Esophagus muscularis mucosa (tissue), 4 donors: ENCODE results near the gene FMN2. TPM values are rescaled to one million over a fixed set of nuclear protein-coding genes. Genes with fewer than 3 reads are reported as not detected.

Experiments
- DNase-seq: peaks from one replicate; pipeline ENCODE4 v3.0.0-alpha.2; 2017; ENCODE audit errors: extremely low spot score
- H3K27ac ChIP-seq, 4 donors: fragments of 200-600 bp; sonication (generic); replicated peaks in 1 of 4; 1 replicate in 3 of 4; 2 replicates in 1 of 4; pipeline ENCODE4 v1.5.1; 2016 to 2019; ENCODE audit warnings: mild to moderate bottlenecking in 1 of 4
- H3K27me3 ChIP-seq, 4 donors: fragments of 200-600 bp; sonication (generic); one replicate each; pipeline versions ENCODE4 v1.5.1 to v1.6.0; 2016 to 2019
- H3K36me3 ChIP-seq, 4 donors: fragments of 200-600 bp; sonication (generic); one replicate each; pipeline ENCODE4 v1.5.1; 2016 to 2019
- H3K4me1 ChIP-seq, 4 donors: fragments of 200-600 bp; sonication (generic); one replicate each; pipeline ENCODE4 v1.5.1; 2016 to 2019
- H3K4me3 ChIP-seq, 4 donors: fragments of 200-600 bp; sonication (generic); 1 replicate in 2 of 4; 2 replicates in 2 of 4; pipeline ENCODE4 v1.5.1; 2016 to 2019; ENCODE audit warnings: mild to moderate bottlenecking in 4 of 4, moderate library complexity in 1 of 4
- H3K9me3 ChIP-seq, 4 donors: fragments of 200-600 bp; sonication (generic); 1 replicate in 3 of 4; 2 replicates in 1 of 4; pipeline ENCODE4 v1.5.1; 2016 to 2019
- CTCF ChIP-seq, 3 experiments: fragments of 200-600 bp in 2 of 3; fragments of 450-650 bp in 1 of 3; sonication (generic) in 2 of 3; IDR thresholded peaks; one replicate each; pipeline ENCODE4 v1.5.1; 2017 to 2019; ENCODE audit warnings: antibody characterized with exemption in 3 of 3, mild to moderate bottlenecking in 2 of 3, moderate library complexity in 1 of 3
- EP300 ChIP-seq: sonication (generic); formaldehyde crosslinking; IDR thresholded peaks from one replicate; pipeline ENCODE4 v1.6.1; 2017; ENCODE audit warnings: antibody characterized with exemption
- POLR2A ChIP-seq: fragments of 450-650 bp; IDR thresholded peaks from one replicate; pipeline ENCODE4 v1.6.1; 2017; ENCODE audit warnings: antibody characterized with exemption, moderate library complexity, mild to moderate bottlenecking, low read depth
- POLR2AphosphoS5 ChIP-seq, 2 donors: sonication (generic); formaldehyde crosslinking; IDR thresholded peaks; one replicate each; pipeline ENCODE4 v1.6.1; 2017; ENCODE audit warnings: antibody characterized with exemption in 2 of 2
- WGBS: methylation state at CpG from one replicate; pipeline ENCODE4 v1.1.5; 2018; 5-methylcytosine and 5-hydroxymethylcytosine counted together
- intact Hi-C: fragments of 100-400 bp; cut with DNase I; formaldehyde crosslinking; loops from one replicate; pipeline ENCODE4 v1.15.1; 2023
- total RNA-seq, 4 donors: library from RNA; depleted of rRNA; stranded (reverse); fragments of >200 nt; gene quantifications; one replicate each; pipeline versions ENCODE4 v1.1.0 to v1.2.1, GENCODE V29; 2016

The FMN2 gene
- total RNA-seq, 4 donors from 2014 or later: 0.32 to 2.5 (median 1.4) TPM

- no peak for DNase-seq
- H3K27me3 ChIP-seq: peaks cover 0 to 4% (median 0%) of the 10 kb centered on the region in 4 donors
- TF ChIP-seq POLR2A (no peak), CTCF (IDR thresholded peaks at IDR 0.05) (no peak), POLR2AphosphoS5 (IDR thresholded peaks at IDR 0.05) (no peak), EP300 (no peak)
- no peaks in the 10 kb centered on the region for H3K36me3 ChIP-seq
- H3K27ac ChIP-seq: no peak overlapping the region
- H3K4me3 ChIP-seq: no peak overlapping the region
- no peaks in the 10 kb centered on the region for H3K4me1 ChIP-seq
- no peaks in the 10 kb centered on the region for H3K9me3 ChIP-seq
- intact Hi-C loops: no loop called here
- 100% methylated on average over 1 of the region's 1 CpG for WGBS
These were observed 42.4 kb downstream of the FMN2 start for GRCh38 chr1:240134113-240134512.

- TF ChIP-seq EP300 (no peak), POLR2AphosphoS5 (IDR thresholded peaks at IDR 0.05) (no peak), POLR2A (no peak), CTCF (IDR thresholded peaks at IDR 0.05) (no peak)
- no peak overlapping the region for H3K4me3 ChIP-seq
- no peak for DNase-seq
- 84% methylated on average over 2 of the region's 2 CpGs for WGBS
- H3K27ac ChIP-seq: no peak overlapping the region
- intact Hi-C loops: no loop called here
- H3K36me3 ChIP-seq: no peaks in the 10 kb centered on the region
- H3K9me3 ChIP-seq: no peaks in the 10 kb centered on the region
- no peaks in the 10 kb centered on the region for H3K4me1 ChIP-seq
- H3K27me3 ChIP-seq: peaks cover 0 to 4% (median 0%) of the 10 kb centered on the region in 4 donors
These were observed 42.9 kb downstream of the FMN2 start for GRCh38 chr1:240134596-240134995.

GRCh38 chr1:240136402-240136801 lies 44.7 kb downstream of the FMN2 start:
- peaks cover 0 to 3% (median 0%) of the 10 kb centered on the region in 4 donors for H3K27me3 ChIP-seq
- no peaks in the 10 kb centered on the region for H3K4me1 ChIP-seq
- intact Hi-C loops: no loop called here
- H3K27ac ChIP-seq: no peak overlapping the region
- no peak for DNase-seq
- no peaks in the 10 kb centered on the region for H3K36me3 ChIP-seq
- 87% methylated on average over 3 of the region's 3 CpGs for WGBS
- H3K9me3 ChIP-seq: no peaks in the 10 kb centered on the region
- H3K4me3 ChIP-seq: no peak overlapping the region
- no peak for TF ChIP-seq POLR2AphosphoS5 (IDR thresholded peaks at IDR 0.05)
- no peak for TF ChIP-seq CTCF (IDR thresholded peaks at IDR 0.05)
- no peak for TF ChIP-seq EP300
- TF ChIP-seq POLR2A: no peak

DNA sequence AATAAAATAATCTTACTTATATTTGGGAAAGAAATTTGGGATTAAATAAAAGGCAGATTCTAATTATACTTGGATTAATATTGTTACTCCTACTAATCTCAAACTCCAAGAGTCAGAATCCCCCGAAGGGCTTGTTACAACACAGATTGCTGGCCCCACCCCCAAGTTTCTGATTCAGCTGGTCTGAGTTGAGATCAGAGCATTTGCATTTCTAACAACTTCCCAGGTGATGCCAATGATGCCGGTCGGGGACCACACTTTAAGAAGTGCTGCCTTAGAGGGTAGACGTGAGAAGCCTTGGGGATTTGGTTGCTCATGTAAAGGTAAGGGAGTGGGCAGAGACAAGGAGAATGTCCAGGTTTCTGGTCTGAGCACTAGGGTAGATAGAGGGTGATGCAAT lies 47.2 kb downstream of the FMN2 start:
- WGBS: 56% methylated on average over 4 of the region's 4 CpGs
- no peaks in the 10 kb centered on the region for H3K4me1 ChIP-seq
- no peak overlapping the region for H3K27ac ChIP-seq
- DNase-seq: peak; percentile 80
- TF ChIP-seq EP300 (no peak), CTCF (IDR thresholded peaks at IDR 0.05) (no peak), POLR2AphosphoS5 (IDR thresholded peaks at IDR 0.05) (no peak), POLR2A (no peak)
- H3K36me3 ChIP-seq: no peaks in the 10 kb centered on the region
- H3K9me3 ChIP-seq: no peaks in the 10 kb centered on the region
- H3K27me3 ChIP-seq: no peaks in the 10 kb centered on the region
- intact Hi-C loops: no loop called here
- no peak overlapping the region for H3K4me3 ChIP-seq

DNA sequence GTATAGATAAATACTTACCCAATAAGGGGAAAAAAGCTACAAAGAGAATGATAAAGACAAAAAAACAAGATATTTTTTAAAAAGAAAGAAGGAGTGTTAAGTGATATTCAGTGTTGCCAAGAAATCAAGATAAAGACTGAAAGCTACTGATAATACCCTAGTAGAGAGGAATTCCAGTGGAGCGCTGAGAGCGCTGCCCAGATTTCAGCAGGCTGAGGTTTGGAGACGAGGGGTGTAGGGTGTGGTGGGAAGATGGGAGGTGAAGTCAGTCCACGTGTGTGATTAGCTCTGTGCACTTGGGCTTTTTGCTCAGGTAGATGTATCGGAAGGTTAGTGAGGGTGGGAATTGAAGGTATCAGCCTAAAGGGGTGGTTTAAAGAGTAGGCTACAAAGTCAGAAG lies 47.8 kb downstream of the FMN2 start:
- Histone ChIP-seq H3K36me3 (no peaks in the 10 kb centered on the region), H3K4me1 (no peaks in the 10 kb centered on the region), H3K27ac (no peak overlapping the region), H3K9me3 (no peaks in the 10 kb centered on the region), H3K4me3 (no peak overlapping the region), H3K27me3 (no peaks in the 10 kb centered on the region)
- DNase-seq: peak; percentile 68
- intact Hi-C loops: no loop called here
- 86% methylated on average over 5 of the region's 5 CpGs for WGBS
- TF ChIP-seq POLR2AphosphoS5 (IDR thresholded peaks at IDR 0.05) (no peak), EP300 (no peak), POLR2A (no peak), CTCF (IDR thresholded peaks at IDR 0.05) (no peak)
